Urinary bladder (tissue), 4 donors: ENCODE results near the gene QSOX1. TPM values are rescaled to one million over a fixed set of nuclear protein-coding genes. Genes with fewer than 3 reads are reported as not detected.
"Not testable (repeated sequence)": the region's sequence is repeated elsewhere in the genome, so short reads cannot be mapped to it uniquely, and the experiment has no call there.

ENCODE experiments used
- DNase-seq: peaks from one replicate; pipeline ENCODE4 v3.0.0-alpha.2; 2015; ENCODE audit errors: extremely low spot score
- H3K27ac ChIP-seq: one replicate; pipeline ENCODE4 v1.5.1; 2013; ENCODE audit warnings: low read depth, mild to moderate bottlenecking, moderate library complexity
- H3K36me3 ChIP-seq: one replicate; pipeline ENCODE4 v1.6.1; 2013; ENCODE audit warnings: mild to moderate bottlenecking, moderate library complexity; ENCODE audit not compliant: insufficient read depth
- H3K4me1 ChIP-seq: one replicate; pipeline ENCODE4 v1.6.1; 2013; ENCODE audit warnings: mild to moderate bottlenecking, moderate library complexity; ENCODE audit not compliant: insufficient read depth
- H3K4me3 ChIP-seq: one replicate; pipeline ENCODE4 v1.5.1; 2013; ENCODE audit warnings: low read depth, low read length
- WGBS: extraction: QIAGEN DNeasy Blood & Tissue Kit; methylation state at CpG from one replicate; pipeline ENCODE4 v1.1.7; 2013; 5-methylcytosine and 5-hydroxymethylcytosine counted together
- polyA plus RNA-seq: library from polyadenylated mRNA; stranded (reverse); fragments of 200-250 nt; gene quantifications from one replicate; pipeline ENCODE4 v1.2.3, GENCODE V29; 2013
- total RNA-seq: library from RNA; depleted of rRNA; stranded (reverse); fragments of >200 nt; gene quantifications from one replicate; pipeline ENCODE4 v1.2.3, GENCODE V29; 2014
- donor health status: healthy with polysubstance abuse.
- donor health status: healthy.

The QSOX1 gene
- total RNA-seq (137 TPM), polyA plus RNA-seq (217 TPM)

GRCh38 chr1:180154325-180155181 is at the start of gene QSOX1:
Gene QSOX1, plus strand, starts transcription at chr1:180154869. Its CDS starts 39 bp downstream, at chr1:180154908.
- no peaks in the 10 kb centered on the region for H3K36me3 ChIP-seq
- H3K4me1 ChIP-seq, result no peaks in the 10 kb centered on the region
- H3K27ac ChIP-seq, result peak within 1 kb of the TSS; percentile 66
- peak; percentile 56 for DNase-seq
- under 1% methylated on average over 100 of the region's 100 CpGs for WGBS
- H3K4me3 ChIP-seq, result peak within 1 kb of the TSS; percentile 86

DNA sequence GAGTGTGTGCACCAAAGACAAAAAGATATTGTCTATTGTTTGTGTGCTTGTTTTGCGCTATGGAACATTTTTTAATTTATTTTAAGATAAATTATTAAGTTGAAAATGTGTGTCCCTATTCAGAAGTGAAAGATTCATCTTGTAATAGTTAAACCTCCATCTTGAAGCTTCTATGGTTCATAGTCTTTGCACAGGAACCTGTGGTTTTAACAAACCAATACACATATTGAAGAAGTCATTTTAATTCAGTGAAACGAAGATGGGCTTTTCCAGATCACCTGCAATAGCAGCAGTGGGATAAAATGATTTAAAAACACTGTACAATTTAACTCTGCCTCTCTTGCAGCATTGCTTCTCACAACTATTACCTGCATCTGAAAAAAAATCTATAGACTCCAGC is 42.6 kb upstream of the QSOX1 start:
- Histone ChIP-seq H3K4me3 (no peak overlapping the region), H3K27ac (no peak overlapping the region), H3K36me3 (peaks cover 3% of the 10 kb centered on the region), H3K4me1 (peaks cover 1% of the 10 kb centered on the region)
- DNase-seq, result no peak
- WGBS, result 93% methylated on average over 2 of the region's 2 CpGs

DNA sequence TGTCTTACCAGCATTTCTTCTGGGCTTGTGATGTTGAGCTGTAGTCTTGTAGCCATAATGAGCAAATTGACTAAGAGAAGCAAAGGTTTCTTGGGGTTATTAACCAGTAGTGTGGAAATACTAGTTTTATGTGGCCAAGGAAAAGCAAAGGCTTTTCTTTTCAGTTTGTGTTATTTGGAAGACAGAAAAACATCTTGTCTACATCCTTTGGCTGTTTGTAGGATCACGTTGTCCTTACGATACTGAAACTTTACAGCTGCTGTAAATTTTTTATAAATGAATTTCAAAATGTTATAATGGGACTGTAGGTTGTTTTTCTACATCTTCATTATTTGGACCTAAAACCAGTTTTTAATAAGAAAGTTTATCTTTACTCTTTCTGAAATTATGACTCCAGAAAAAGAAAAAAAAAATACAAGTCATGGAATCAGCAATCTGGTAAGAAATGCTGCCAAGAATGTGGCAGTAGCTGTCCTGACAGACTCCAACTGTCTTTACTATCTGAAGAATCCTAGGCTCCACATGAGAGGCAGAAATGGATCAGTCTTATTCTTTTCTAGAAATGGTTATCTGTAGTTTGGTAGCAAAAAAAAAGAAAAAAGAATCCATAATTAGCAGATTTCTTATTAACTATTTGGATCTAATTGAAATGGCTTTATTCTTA is 41.6 kb upstream of the QSOX1 start:
- Histone ChIP-seq H3K27ac (no peak overlapping the region), H3K4me1 (peaks cover 1% of the 10 kb centered on the region), H3K36me3 (peaks cover 3% of the 10 kb centered on the region), H3K4me3 (no peak overlapping the region)
- peak; percentile 25 for DNase-seq
- whole genome bisulfite sequencing, result 32% methylated on average over 2 of the region's 2 CpGs

DNA sequence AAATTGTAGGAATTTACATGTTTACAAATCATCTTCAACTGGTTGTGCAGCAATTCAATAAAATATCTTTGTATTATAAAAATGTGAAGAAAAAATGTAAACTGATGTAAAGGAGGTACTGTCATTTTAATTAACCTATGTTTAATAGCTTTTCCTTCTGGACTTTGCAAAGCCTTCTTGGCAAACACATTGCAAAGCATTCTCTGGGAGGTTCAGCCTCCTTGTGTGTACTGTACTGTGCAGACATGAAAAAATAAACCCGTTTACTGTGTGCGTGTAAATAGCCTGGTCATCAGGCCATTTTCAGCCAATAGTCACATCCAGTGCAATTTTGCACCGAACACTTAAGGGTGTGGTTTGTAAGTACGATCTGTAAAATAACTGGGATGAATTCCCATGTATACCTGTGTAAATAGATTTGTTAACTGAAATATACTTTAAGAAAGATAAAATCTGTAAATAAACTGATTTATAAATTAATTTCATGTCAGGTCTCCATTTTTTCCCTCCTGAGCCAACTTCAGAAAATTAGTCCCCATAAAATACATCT is 40.2 kb upstream of the QSOX1 start:
- Histone ChIP-seq H3K36me3 (peaks cover 3% of the 10 kb centered on the region), H3K27ac (no peak overlapping the region), H3K4me3 (no peak overlapping the region), H3K4me1 (peaks cover 1% of the 10 kb centered on the region)
- WGBS, result 42% methylated on average over 4 of the region's 4 CpGs
- no peak for DNase-seq

- H3K36me3 ChIP-seq, result no peaks in the 10 kb centered on the region
- no peak overlapping the region for H3K4me3 ChIP-seq
- DNase-seq, result no peak
- H3K4me1 ChIP-seq, result peaks cover 1% of the 10 kb centered on the region
- H3K27ac ChIP-seq, result no peak overlapping the region
- WGBS, result 61% methylated on average over 14 of the region's 14 CpGs
Observed at GRCh38 chr1:180116964-180117763, 37.5 kb upstream of the QSOX1 start.

DNA sequence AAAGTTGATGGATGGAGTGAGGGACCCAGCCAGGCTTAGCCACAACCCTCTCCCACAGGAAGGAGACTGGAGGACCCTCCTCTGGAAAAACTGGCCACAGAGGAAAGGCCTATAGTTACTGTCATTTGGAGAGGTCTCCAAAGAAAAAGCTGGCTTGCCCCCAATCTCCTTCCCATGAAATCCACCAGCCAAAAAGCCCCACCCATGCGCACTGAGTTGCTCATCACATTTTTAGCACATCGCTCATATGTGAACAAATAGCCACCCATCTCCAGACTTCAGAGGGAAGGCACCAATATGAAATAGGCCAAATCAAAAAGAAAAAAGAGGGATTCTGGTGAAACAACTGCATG is 36.9 kb upstream of the QSOX1 start:
- 71% methylated on average over 2 of the region's 2 CpGs for WGBS
- no peak overlapping the region for H3K27ac ChIP-seq

DNA sequence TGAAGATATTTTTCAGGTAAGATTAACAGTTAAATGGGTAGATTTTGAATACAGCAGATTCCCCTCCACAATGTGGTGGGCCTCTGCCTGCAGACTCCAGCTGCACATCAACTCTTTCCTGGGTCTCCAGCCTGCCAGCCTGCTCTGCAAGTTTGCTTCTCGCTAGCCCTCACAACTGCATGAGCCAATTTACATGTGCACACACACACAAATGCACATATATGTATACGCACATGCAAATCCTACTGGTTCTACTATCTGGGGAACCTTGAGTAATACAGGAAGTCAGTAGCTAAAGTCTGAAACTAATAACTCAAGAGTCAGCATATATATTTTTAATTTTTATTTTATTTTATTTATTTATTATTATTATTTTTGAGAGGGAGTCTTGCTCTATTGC is 34.8 kb upstream of the QSOX1 start:
- H3K27ac ChIP-seq, result no peak overlapping the region
- H3K36me3 ChIP-seq, result no peaks in the 10 kb centered on the region
- no peak overlapping the region for H3K4me3 ChIP-seq
- no peak for DNase-seq
- 97% methylated on average over 2 of the region's 2 CpGs for WGBS
- no peaks in the 10 kb centered on the region for H3K4me1 ChIP-seq

More for the DNA sequence above, 36.9 kb upstream of the QSOX1 start:
- Histone ChIP-seq H3K4me3 (no peak overlapping the region), H3K4me1 (no peaks in the 10 kb centered on the region), H3K36me3 (no peaks in the 10 kb centered on the region)
- no peak for DNase-seq

GRCh38 chr1:180123463-180123936 is 31.2 kb upstream of the QSOX1 start:
- WGBS, result 88% methylated on average over 4 of the region's 4 CpGs
- DNase-seq, result no peak

GRCh38 chr1:180130651-180131050 is 24.0 kb upstream of the QSOX1 start:
- H3K4me1 ChIP-seq, result no peaks in the 10 kb centered on the region
- H3K4me3 ChIP-seq, result no peak overlapping the region
- 78% methylated on average over 2 of the region's 2 CpGs for WGBS
- H3K36me3 ChIP-seq, result no peaks in the 10 kb centered on the region
- no peak overlapping the region for H3K27ac ChIP-seq
- no peak for DNase-seq

More at GRCh38 chr1:180123463-180123936, 31.2 kb upstream of the QSOX1 start:
- Histone ChIP-seq H3K27ac (no peak overlapping the region), H3K36me3 (no peaks in the 10 kb centered on the region), H3K4me1 (no peaks in the 10 kb centered on the region), H3K4me3 (no peak overlapping the region)

DNA sequence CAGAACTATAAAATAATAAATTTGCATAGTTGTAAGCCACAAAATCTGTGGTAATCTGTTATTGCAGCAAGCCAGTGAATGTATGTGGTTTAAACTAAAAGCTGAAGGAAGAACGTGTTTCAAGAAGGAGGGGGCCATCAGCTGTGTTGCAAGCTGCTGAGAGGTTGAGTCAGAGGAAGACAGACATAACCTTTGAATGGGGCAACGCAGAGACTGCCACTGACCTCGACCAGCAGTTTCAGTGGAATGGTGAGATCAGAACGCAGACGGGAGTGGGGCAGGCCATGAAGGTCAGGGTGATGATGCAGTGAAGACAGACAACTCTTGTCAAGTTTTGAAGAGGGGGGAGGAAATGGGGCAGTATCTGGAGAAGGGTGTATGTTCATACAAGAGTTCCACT is 23.2 kb upstream of the QSOX1 start:
- DNase-seq, result no peak
- WGBS, result 79% methylated on average over 5 of the region's 5 CpGs

DNA sequence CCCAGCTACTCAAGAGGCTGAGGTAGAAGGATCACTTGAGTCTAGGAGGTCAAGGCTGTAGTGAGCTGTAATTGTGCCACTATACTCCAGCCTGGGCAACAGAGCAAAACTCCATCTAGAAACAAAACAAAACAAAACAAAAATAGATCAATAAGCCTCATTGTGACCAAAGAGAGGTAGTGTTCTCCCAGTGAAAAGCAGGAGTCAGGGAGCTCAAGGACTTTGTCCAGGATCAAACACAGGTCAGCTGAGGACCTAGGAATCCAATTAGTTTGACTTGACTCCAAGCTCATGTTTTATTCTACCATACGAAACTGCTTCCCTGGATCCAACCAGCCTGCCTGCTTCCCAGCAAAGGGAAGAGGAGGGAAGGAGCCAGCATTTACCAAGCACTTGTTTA is 21.5 kb upstream of the QSOX1 start:
- no peak for DNase-seq
- Histone ChIP-seq H3K36me3 (no peaks in the 10 kb centered on the region), H3K4me1 (no peaks in the 10 kb centered on the region), H3K4me3 (no peak overlapping the region), H3K27ac (no peak overlapping the region)
- WGBS, result 79% methylated on average over 1 of the region's 1 CpG

More for the DNA sequence above, 23.2 kb upstream of the QSOX1 start:
- Histone ChIP-seq H3K36me3 (no peaks in the 10 kb centered on the region), H3K4me3 (no peak overlapping the region), H3K4me1 (no peaks in the 10 kb centered on the region), H3K27ac (no peak overlapping the region)

DNA sequence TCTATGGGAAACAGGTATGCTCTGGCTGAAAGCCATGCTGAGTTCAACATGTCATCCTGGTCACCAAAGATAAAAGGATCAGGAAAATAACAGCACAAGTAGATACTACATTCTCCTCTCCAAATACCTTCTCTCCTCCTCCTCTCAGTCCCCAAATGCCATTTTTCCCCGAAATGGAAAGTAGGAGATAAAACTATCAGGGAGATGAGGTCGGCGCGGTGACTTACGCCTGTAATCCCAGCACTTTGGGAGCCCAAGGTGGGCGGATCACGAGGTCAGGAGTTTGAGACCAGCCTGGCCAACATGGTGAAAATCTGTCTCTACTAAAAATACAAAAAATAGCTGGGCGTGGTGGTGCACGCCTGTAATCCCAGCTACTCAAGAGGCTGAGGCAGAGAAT is 21.0 kb upstream of the QSOX1 start:
- H3K36me3 ChIP-seq, H3K4me3 ChIP-seq, H3K27ac ChIP-seq, H3K4me1 ChIP-seq, DNase-seq: not testable (repeated sequence)
- WGBS, result 85% methylated on average over 9 of the region's 9 CpGs

DNA sequence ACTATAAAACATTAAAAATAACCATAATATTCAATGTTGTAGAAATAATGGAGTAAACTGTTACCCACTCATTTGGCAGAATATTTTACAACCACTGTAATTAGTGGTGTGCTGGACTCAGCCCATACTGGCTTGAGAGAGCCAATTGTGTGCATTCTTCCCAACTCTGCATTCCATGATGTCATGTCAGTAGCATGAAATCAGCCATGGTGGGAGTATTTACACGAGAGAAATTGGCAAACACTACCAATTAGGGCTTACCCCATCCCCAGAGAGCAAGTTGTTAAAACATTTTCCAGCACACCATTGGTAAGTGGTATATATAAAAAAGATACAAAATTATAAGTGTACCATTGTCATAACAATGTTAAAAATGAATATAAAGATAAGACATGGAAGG is 19.1 kb upstream of the QSOX1 start:
- 19% methylated on average over 1 of the region's 1 CpG for WGBS
- no peaks in the 10 kb centered on the region for H3K36me3 ChIP-seq
- no peak overlapping the region for H3K27ac ChIP-seq
- no peak overlapping the region for H3K4me3 ChIP-seq
- H3K4me1 ChIP-seq, result no peaks in the 10 kb centered on the region
- no peak for DNase-seq
